Ovary (tissue), 3 donors: Measurements from ENCODE around the gene KRT81.

ENCODE experiments used
- EP300 ChIP-seq: sonication (generic); formaldehyde crosslinking; IDR thresholded peaks from one replicate; pipeline ENCODE4 v1.6.1; 2017; ENCODE audit warnings: antibody characterized with exemption
- POLR2A ChIP-seq: fragments of 450-650 bp; IDR thresholded peaks from one replicate; pipeline ENCODE4 v1.6.1; 2017; ENCODE audit warnings: antibody characterized with exemption, mild to moderate bottlenecking, moderate library complexity
- TF ChIP-seq, protein P1 (sequence below), 3 donors: fragments of 450-650 bp in 2 of 3; fragments of 200-600 bp in 1 of 3; IDR thresholded peaks; one replicate each; pipeline versions ENCODE4 v1.5.1 to v1.8.0; 2016 to 2022; ENCODE audit warnings: antibody characterized with exemption in 3 of 3, mild to moderate bottlenecking in 1 of 3
- donor health status: DM: no; HTN: no; CAD: no.

DNA sequence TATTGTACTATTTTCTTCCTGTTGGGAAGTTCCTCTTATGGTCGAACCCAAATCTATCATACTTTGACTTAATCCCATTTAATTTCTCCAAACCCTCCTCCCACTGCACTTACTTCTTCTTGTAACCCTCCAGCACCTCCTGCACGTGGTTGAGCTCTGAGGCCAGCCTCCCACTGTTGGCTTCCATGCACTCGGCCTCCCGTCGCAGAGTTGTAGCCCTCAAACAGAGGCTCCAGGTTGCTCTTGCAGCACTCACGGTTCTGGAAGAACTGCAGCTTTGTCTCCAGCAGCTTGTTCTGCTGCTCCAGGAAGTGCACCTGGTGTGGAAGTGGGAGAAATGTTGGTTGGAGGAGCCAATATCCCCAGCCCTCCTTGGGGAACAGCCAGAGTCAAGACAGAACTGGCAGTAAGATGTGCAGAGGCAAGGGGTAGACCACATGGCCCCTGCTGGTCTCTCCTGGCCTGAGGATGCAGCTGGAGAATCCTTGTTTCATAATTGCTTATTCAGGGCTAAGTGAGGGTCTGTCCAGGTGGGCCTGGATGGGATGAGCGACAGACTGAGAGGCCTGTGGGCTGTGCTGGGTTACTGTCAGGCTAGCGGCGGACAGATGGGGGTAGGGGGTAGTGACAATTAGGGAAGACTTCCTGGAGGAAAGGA is 35.3 kb downstream of the KRT81 start:
- TF ChIP-seq, protein P1, sequence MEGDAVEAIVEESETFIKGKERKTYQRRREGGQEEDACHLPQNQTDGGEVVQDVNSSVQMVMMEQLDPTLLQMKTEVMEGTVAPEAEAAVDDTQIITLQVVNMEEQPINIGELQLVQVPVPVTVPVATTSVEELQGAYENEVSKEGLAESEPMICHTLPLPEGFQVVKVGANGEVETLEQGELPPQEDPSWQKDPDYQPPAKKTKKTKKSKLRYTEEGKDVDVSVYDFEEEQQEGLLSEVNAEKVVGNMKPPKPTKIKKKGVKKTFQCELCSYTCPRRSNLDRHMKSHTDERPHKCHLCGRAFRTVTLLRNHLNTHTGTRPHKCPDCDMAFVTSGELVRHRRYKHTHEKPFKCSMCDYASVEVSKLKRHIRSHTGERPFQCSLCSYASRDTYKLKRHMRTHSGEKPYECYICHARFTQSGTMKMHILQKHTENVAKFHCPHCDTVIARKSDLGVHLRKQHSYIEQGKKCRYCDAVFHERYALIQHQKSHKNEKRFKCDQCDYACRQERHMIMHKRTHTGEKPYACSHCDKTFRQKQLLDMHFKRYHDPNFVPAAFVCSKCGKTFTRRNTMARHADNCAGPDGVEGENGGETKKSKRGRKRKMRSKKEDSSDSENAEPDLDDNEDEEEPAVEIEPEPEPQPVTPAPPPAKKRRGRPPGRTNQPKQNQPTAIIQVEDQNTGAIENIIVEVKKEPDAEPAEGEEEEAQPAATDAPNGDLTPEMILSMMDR (IDR thresholded peaks at IDR 0.05) = no peak
- TF ChIP-seq POLR2A (no peak), EP300 (no peak)
